ENCODE data around the gene ICAM3. TPM values are rescaled to one million over a fixed set of nuclear protein-coding genes. Genes with fewer than 3 reads are reported as not detected.

Gene ICAM3
- total and polyA plus RNA-seq, 2 of the 4 experiments (the other 2 are of a cell fraction), result 6.6 to 11.7 TPM

GRCh38 chr19:10344780-10345179 lies 5.4 kb upstream of the ICAM3 start:
- no peaks in the 10 kb centered on the region for H3K9me1 ChIP-seq (ENCODE audit: insufficient read depth, low read length)
- H3K4ac ChIP-seq (ENCODE audit: low read depth, low read length), result no peak overlapping the region
- intact Hi-C loops (cut with micrococcal nuclease), result no loop called here
- H3K4me2 ChIP-seq (ENCODE audit: low read depth, low read length), result no peak overlapping the region
- BruUV-seq (replicated peaks), result no TSS peak
- no peaks in the 10 kb centered on the region for H3K9me3 ChIP-seq (ENCODE audit: control insufficient read depth, insufficient read depth, low read length)
- no peak overlapping the region for H2BK20ac ChIP-seq (ENCODE audit: low read depth, low read length)
- H4K8ac ChIP-seq (ENCODE audit: low read depth in 2 of 2, low read length in 2 of 2), result no peak overlapping the region
- no peak overlapping the region for H4K91ac ChIP-seq (ENCODE audit: insufficient read depth, low read depth, low read length)
- H2AFZ ChIP-seq (replicated peaks; ENCODE audit: low read length, poor library complexity), result no peak overlapping the region
- no peak overlapping the region for H3K27ac ChIP-seq (ENCODE audit: insufficient read depth, low read length)
- H2BK5ac ChIP-seq (ENCODE audit: low read depth, low read length, poor library complexity, severe bottlenecking), result no peak overlapping the region
- no peak overlapping the region for H3K56ac ChIP-seq (ENCODE audit: extremely low read depth, insufficient read depth, low read length)
- H3K23ac ChIP-seq (ENCODE audit: low read depth, low read length), result no peak overlapping the region
- H2AK5ac ChIP-seq (ENCODE audit: low read depth, low read length), result no peak overlapping the region
- no peak overlapping the region for H3K9ac ChIP-seq (ENCODE audit: low read depth, low read length)
- no peak overlapping the region for H3K18ac ChIP-seq (ENCODE audit: low read depth, low read length)
- H2BK15ac ChIP-seq (ENCODE audit: low read depth, low read length), result no peak overlapping the region
- in situ Hi-C loops (cut with MboI; ENCODE audit: low sequenced_read_pairs), result no loop called here
- peak; percentile 39 for DNase-seq
- no peaks in the 10 kb centered on the region for H3K27me3 ChIP-seq (ENCODE audit: control insufficient read depth, insufficient read depth, low read length)
- no peak overlapping the region for H4K5ac ChIP-seq (ENCODE audit: low read depth, low read length)
- no peak overlapping the region for H3K4me3 ChIP-seq (ENCODE audit: insufficient read depth, low read depth, low read length)
- ATAC-seq (ENCODE audit: low read depth), result no peak
- no peak overlapping the region for H2BK120ac ChIP-seq (ENCODE audit: low read depth, low read length)
- H3K36me3 ChIP-seq (ENCODE audit: control insufficient read depth, insufficient read depth, low read length), result peaks cover 2% of the 10 kb centered on the region
- WGBS, 2 experiments (ENCODE audit: extremely low coverage in 2 of 2, insufficient read length in 1 of 2), result no CpG with 5 or more reads among the region's 10 CpGs
- H2AK9ac ChIP-seq (replicated peaks; ENCODE audit: low read depth, low read length, poor library complexity), result no peak overlapping the region
- ChIA-PET CTCF (interaction anchor here (0.8 to 1.1 kb wide), 2 partner anchors 40 to 59 kb away, joined by 3 read pairs; partner anchors contain the start of gene CDC37), POLR2A (ENCODE audit: unreplicated experiment) (no interaction called here)
- dilution Hi-C loops (cut with HindIII; ENCODE audit: low sequenced_read_pairs, unreplicated experiment), result no loop called here
- H3K14ac ChIP-seq (replicated peaks; ENCODE audit: low read depth, low read length), result no peak overlapping the region
- no peaks in the 10 kb centered on the region for H4K20me1 ChIP-seq (ENCODE audit: insufficient read depth, low read length)
- TF ChIP-seq CEBPB (IDR thresholded peaks at IDR 0.05; ENCODE audit: low read depth, low read length), result no peak
- TF ChIP-seq ELK1 (IDR thresholded peaks at IDR 0.05; ENCODE audit: borderline replicate concordance, low read depth, low read length), result no peak
- TF ChIP-seq RFX5 (IDR thresholded peaks at IDR 0.05; ENCODE audit: low read depth, low read length), result no peak
- no peak for TF ChIP-seq NFE2L2 (IDR thresholded peaks at IDR 0.05; ENCODE audit: low read depth, low read length)
- TF ChIP-seq POLR2A (IDR thresholded peaks at IDR 0.05; ENCODE audit: low read depth, low read length), result no peak
- TF ChIP-seq SMC3 (IDR thresholded peaks at IDR 0.05; ENCODE audit: low read depth, low read length), result no peak
- TF ChIP-seq MXI1 (IDR thresholded peaks at IDR 0.05; ENCODE audit: borderline replicate concordance, low read depth, low read length), result no peak
- H3K79me1 ChIP-seq (ENCODE audit: low read depth in 1 of 2, low read length in 2 of 2), result no peaks in the 10 kb centered on the region
- peaks cover 2% of the 10 kb centered on the region; the same call in 1 of the 2 replicates for H3K4me1 ChIP-seq (ENCODE audit: control insufficient read depth, insufficient read depth, low read length)
